ENCODE measurements around the gene STAC3. TPM values are rescaled to one million over a fixed set of nuclear protein-coding genes. Genes with fewer than 3 reads are reported as not detected.
"Not testable (repeated sequence)": the region's sequence is repeated elsewhere in the genome, so short reads cannot be mapped to it uniquely, and the experiment has no call there.

The STAC3 gene
- polyA plus RNA-seq, 1 experiment = 0.48 TPM

DNA sequence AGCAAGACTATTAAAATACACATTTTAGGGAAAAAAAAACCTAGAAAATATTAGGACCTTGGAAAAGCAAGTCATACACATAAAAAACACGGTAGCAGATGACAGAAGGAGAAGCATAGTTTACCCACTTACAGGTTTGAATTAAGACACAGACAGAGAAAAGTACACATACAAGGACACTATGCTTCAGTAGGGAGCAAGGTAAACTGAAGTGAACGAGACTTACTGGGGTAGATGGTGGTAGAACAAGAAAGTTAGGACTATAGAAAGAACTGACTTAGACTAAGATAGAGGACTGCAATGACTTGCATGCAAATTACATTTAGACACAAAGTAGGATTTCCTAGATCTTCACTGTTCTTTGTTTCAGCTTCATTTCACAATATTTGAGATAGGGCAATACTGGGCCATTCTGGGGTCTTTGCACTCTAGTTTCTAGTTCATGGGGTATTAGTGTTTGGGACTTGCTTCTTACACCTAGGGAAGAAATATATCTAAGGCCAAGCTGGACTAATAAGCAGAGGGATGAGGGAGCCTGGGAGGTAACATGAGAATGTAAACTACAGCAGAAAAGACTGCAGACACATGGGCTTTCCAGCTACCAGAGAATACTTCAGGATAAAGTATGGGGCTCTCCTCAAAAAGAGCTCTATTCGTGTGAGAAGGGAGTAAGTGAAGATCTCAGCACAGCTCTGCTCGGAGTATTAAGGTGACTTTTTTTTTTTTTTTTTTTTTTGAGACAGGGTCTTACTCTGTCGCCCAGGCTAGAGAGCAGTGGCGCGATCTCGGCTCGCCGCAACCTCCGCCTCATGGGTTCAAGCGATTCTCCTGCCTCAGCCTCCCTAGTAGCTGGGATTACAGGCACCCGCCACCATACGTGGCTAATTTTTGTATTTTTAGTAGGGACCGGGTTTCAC is 27.7 kb upstream of the STAC3 start:
- no peaks in the 10 kb centered on the region for H3K27me3 ChIP-seq (ENCODE audit: control insufficient read depth, insufficient read depth, low read length)
- POLR2A ChIA-PET = no interaction called here
- CTCF ChIA-PET = interaction anchor here (0.7 to 3.6 kb wide), 6 partner anchors 9 to 179 kb away, joined by 3 to 23 read pairs (median 4); no protein-coding TSS in a partner anchor
- H3K4me3 ChIP-seq (ENCODE audit: low read depth, low read length) = no peak overlapping the region
- TF ChIP-seq, protein P1, sequence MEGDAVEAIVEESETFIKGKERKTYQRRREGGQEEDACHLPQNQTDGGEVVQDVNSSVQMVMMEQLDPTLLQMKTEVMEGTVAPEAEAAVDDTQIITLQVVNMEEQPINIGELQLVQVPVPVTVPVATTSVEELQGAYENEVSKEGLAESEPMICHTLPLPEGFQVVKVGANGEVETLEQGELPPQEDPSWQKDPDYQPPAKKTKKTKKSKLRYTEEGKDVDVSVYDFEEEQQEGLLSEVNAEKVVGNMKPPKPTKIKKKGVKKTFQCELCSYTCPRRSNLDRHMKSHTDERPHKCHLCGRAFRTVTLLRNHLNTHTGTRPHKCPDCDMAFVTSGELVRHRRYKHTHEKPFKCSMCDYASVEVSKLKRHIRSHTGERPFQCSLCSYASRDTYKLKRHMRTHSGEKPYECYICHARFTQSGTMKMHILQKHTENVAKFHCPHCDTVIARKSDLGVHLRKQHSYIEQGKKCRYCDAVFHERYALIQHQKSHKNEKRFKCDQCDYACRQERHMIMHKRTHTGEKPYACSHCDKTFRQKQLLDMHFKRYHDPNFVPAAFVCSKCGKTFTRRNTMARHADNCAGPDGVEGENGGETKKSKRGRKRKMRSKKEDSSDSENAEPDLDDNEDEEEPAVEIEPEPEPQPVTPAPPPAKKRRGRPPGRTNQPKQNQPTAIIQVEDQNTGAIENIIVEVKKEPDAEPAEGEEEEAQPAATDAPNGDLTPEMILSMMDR (IDR thresholded peaks at IDR 0.05; ENCODE audit: insufficient read depth, low read depth, low read length) = no peak
- no peak for DNase-seq (ENCODE audit: low read depth)
- peaks cover 6% of the 10 kb centered on the region for H3K36me3 ChIP-seq (ENCODE audit: control insufficient read depth, insufficient read depth, low read length)

DNA sequence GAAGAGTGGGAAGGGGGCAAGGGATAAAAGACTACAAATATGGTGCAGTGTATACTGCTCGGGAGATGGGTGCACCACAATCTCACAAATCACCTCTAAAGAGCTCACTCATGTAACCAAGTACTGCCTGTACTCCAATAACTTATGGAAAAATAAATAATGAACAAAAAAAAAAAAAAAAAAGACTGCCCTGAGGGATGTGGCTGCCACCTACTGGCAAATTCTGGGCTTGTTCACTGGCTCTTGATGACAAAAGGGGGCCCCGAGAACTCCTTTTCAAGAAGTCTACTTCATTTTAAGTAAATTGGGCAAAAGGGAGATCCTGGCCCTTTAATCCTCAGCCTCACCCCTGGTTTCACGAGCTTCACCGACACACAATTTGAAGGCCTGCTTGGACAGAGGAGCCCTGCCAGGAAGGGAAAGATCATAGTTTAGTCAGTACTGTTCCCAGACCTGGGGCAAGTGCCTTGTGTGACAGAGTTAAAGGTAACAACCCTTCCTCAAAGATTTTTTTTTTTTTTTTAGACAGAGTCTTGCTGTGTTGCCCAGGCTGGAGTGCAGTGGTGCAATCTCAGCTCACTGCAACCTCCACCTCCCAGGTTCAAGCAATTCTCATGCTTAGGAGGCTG is 26.1 kb upstream of the STAC3 start:
- peaks cover 4% of the 10 kb centered on the region; the same call in 1 of the 2 replicates for H3K36me3 ChIP-seq (ENCODE audit: control insufficient read depth, insufficient read depth, low read length)
- TF ChIP-seq, protein P1 (IDR thresholded peaks at IDR 0.05; ENCODE audit: insufficient read depth, low read depth, low read length) = peak; percentile 61
- ChIA-PET POLR2A (interaction anchor here (0.5 to 0.7 kb wide), 2 partner anchors 64 to 110 kb away, joined by 3 to 7 read pairs; no protein-coding TSS in a partner anchor), CTCF (interaction anchor here (0.8 to 3.6 kb wide), 8 partner anchors 9 to 269 kb away, joined by 3 to 23 read pairs (median 6); no protein-coding TSS in a partner anchor)
- DNase-seq (ENCODE audit: low read depth) = no peak
- H3K27me3 ChIP-seq (ENCODE audit: control insufficient read depth, insufficient read depth, low read length) = no peaks in the 10 kb centered on the region
- H3K4me3 ChIP-seq (ENCODE audit: low read depth, low read length) = no peak overlapping the region

DNA sequence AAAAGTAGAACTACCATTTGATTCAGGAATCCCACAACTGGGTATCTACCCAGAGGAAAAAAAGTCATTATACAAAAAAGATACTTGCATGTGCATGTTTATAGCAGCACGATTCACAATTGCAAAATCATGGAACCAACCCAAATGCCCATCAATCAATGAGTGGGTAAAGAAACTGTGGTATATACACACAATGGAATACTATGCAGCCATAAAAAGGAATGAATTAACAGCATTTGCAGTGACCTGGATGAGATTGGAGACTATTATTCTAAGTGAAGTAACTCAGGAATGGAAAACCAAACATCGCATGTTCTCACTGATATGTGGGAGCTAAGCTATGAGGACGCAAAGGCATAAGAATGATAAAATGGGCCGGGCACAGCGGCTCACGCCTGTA is 25.2 kb upstream of the STAC3 start:
- DNase-seq (ENCODE audit: low read depth); H3K27me3 ChIP-seq (ENCODE audit: control insufficient read depth, insufficient read depth, low read length); H3K36me3 ChIP-seq (ENCODE audit: control insufficient read depth, insufficient read depth, low read length); H3K4me3 ChIP-seq (ENCODE audit: low read depth, low read length): not testable (repeated sequence)
- ChIA-PET POLR2A (interaction anchor here (0.7 kb wide), 1 partner anchor 63 kb away, joined by 7 read pairs; no protein-coding TSS in a partner anchor), CTCF (interaction anchor here (1.4 to 3.6 kb wide), 4 partner anchors 10 to 177 kb away, joined by 4 to 23 read pairs (median 12); no protein-coding TSS in a partner anchor)

DNA sequence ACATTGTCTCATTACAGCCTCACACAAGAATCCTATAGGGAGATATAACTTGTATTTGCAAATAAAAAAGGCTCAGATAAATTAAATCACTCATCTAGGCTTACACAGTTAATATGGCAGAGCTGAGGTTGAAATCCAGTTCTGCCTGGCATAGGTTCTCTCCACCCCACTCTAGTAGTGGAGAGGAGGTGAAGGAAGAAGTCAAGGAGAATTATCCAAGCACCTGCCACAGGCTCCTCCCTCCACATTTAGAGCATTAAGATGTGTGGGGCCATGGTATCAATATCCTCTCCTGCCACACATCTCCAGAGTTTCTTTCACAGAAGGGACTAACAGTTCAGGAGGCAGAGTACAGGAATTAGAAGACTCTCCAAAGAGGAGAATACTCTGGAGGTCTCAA is 22.5 kb upstream of the STAC3 start:
- DNase-seq (ENCODE audit: low read depth) = no peak
- TF ChIP-seq, protein P1 (IDR thresholded peaks at IDR 0.05; ENCODE audit: insufficient read depth, low read depth, low read length) = no peak
- POLR2A ChIA-PET = no interaction called here

DNA sequence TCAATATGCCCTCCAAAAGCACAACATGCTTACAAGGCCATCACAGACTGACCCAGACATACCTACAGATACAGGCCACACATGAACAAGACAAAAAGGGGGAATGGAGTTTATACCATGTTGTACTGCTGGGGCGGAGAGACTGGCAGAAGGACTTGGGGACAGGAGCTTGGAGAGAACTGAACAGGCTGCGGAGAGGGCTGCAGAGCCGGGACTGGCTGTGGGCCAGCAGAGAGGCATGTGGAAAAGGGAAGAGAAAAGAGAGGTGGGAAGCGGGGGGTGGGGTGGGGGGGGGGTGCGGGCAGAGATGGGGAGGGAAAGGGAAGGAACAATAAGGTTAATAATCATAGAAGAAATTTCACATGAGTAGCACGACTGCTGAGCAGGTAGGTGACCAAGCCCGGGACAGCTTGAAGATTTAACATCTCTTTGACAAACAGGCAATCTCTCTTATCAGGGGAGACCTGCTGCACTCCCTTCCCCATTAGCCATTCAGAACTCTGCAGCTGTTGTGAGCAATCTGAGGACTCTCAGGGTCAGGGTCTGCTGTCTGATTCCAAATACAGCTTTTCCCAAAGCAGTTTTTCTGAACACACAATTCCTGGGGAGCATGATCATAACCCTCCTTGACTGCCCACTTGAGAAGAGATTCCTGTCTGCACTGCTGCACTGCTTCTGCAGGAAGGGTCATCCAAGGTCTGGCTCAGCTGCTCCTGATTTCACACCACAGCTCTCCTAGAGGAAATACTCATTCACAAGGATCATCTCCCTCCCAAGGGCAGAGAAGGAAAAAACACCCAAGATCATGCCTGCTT is 21.6 kb upstream of the STAC3 start:
- TF ChIP-seq, protein P1 (IDR thresholded peaks at IDR 0.05; ENCODE audit: insufficient read depth, low read depth, low read length) = no peak
- H3K4me3 ChIP-seq (ENCODE audit: low read depth, low read length) = no peak overlapping the region
- H3K27me3 ChIP-seq (ENCODE audit: control insufficient read depth, insufficient read depth, low read length) = no peaks in the 10 kb centered on the region
- POLR2A ChIA-PET = interaction anchor here (0.6 kb wide), 1 partner anchor 343 kb away, joined by 3 read pairs; no protein-coding TSS in a partner anchor
- peak; percentile 10 for DNase-seq (ENCODE audit: low read depth)
- CTCF ChIA-PET = interaction anchor here (1.0 to 3.3 kb wide), 6 partner anchors 9 to 185 kb away, joined by 3 to 12 read pairs (median 8); partner anchors contain the start of gene INHBE
- H3K36me3 ChIP-seq (ENCODE audit: control insufficient read depth, insufficient read depth, low read length) = peaks cover 10% of the 10 kb centered on the region

More for the DNA sequence above, 22.5 kb upstream of the STAC3 start:
- peaks cover 6% of the 10 kb centered on the region; the same call in 1 of the 2 replicates for H3K36me3 ChIP-seq (ENCODE audit: control insufficient read depth, insufficient read depth, low read length)
- no peak overlapping the region for H3K4me3 ChIP-seq (ENCODE audit: low read depth, low read length)
- CTCF ChIA-PET = interaction anchor here (1.2 to 2.1 kb wide), 3 partner anchors 10 to 182 kb away, joined by 4 to 10 read pairs (median 5); partner anchors contain the start of gene INHBE
- H3K27me3 ChIP-seq (ENCODE audit: control insufficient read depth, insufficient read depth, low read length) = no peaks in the 10 kb centered on the region
